Spleen (tissue), 7 donors: ENCODE measurements around the gene GNG14.

Source experiments
- POLR2A ChIP-seq, 3 donors: fragments of 450-650 bp; IDR thresholded peaks; one replicate each; pipeline ENCODE4 v1.5.1; 2017; ENCODE audit warnings: antibody characterized with exemption in 3 of 3, mild to moderate bottlenecking in 1 of 3
- TF ChIP-seq, protein P1 (sequence below), 11 experiments: fragments of 200-600 bp in 7 of 11; fragments of 450-650 bp in 4 of 11; sonication (generic) in 4 of 11; IDR thresholded peaks in 8 of 11; conservative IDR thresholded peaks in 3 of 11; 1 replicate in 7 of 11; 2 replicates in 4 of 11; pipeline versions ENCODE4 v1.4.0 to v1.8.0; 2016 to 2021; ENCODE audit warnings: antibody characterized with exemption in 11 of 11, inconsistent platforms in 4 of 11, mild to moderate bottlenecking in 1 of 11
- donor health status: DM: no; HTN: no; CAD: no; lungs with moderate emphysema.
- donor health status: DM: no; HTN: no; CAD: no.
- donor health status: DM: no; HTN: no; CAD: no.

- TF ChIP-seq, protein P1, sequence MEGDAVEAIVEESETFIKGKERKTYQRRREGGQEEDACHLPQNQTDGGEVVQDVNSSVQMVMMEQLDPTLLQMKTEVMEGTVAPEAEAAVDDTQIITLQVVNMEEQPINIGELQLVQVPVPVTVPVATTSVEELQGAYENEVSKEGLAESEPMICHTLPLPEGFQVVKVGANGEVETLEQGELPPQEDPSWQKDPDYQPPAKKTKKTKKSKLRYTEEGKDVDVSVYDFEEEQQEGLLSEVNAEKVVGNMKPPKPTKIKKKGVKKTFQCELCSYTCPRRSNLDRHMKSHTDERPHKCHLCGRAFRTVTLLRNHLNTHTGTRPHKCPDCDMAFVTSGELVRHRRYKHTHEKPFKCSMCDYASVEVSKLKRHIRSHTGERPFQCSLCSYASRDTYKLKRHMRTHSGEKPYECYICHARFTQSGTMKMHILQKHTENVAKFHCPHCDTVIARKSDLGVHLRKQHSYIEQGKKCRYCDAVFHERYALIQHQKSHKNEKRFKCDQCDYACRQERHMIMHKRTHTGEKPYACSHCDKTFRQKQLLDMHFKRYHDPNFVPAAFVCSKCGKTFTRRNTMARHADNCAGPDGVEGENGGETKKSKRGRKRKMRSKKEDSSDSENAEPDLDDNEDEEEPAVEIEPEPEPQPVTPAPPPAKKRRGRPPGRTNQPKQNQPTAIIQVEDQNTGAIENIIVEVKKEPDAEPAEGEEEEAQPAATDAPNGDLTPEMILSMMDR (IDR thresholded peaks at IDR 0.05 in 8 of 11, conservative IDR thresholded peaks at IDR 0.05 in 3 of 11): no peak
- no peak for TF ChIP-seq POLR2A (IDR thresholded peaks at IDR 0.05)
These were observed 30.8 kb upstream of the GNG14 start for GRCh38 chr19:12656899-12657571.
